H1 (cell line): ENCODE results near the gene COPS9. TPM values are rescaled to one million over a fixed set of nuclear protein-coding genes. Genes with fewer than 3 reads are reported as not detected.

Source experiments
- CTCF ChIA-PET: fragments of 300-600 bp; sonication (Branson Sonifier 250); formaldehyde crosslinking; loops from one replicate; lab custom pipeline; 2021; ENCODE audit not compliant: partially characterized antibody; lab: Charles Lee
- POLR2A ChIA-PET: fragments of 300-600 bp; sonication (Branson Sonifier 250); formaldehyde crosslinking; loops from one replicate; lab custom pipeline; 2021; ENCODE audit warnings: inconsistent platforms; ENCODE audit not compliant: partially characterized antibody; lab: Charles Lee
- DNase-seq, 2 experiments: peaks; one replicate each; pipeline versions ENCODE4 v3.0.0 to v3.0.0-alpha.2; 2010 to 2022; ENCODE audit warnings: low spot score in 2 of 2, low read depth in 1 of 2, mixed read lengths in 1 of 2
- FAIRE-seq: peaks from 2 replicates; lab custom pipeline; 2011; peaks lifted over from hg19 to GRCh38; lab: Jason Lieb, UNC
- H2AFZ ChIP-seq: 2 replicates; pipeline ENCODE4 v1.8.1; 2012; ENCODE audit warnings: low read length, inconsistent platforms
- H2AK5ac ChIP-seq: 2 replicates; pipeline ENCODE4 v1.6.1; 2013; ENCODE audit warnings: low read depth, low read length
- H2BK120ac ChIP-seq: replicated peaks from 2 replicates; pipeline ENCODE3; 2013; ENCODE audit warnings: low read depth, low read length, inconsistent platforms
- H2BK12ac ChIP-seq: 2 replicates; pipeline ENCODE4 v1.6.1; 2013; ENCODE audit warnings: low read depth, low read length
- H2BK15ac ChIP-seq: 2 replicates; pipeline ENCODE4 v1.6.1; 2013; ENCODE audit warnings: low read length
- H2BK20ac ChIP-seq: 2 replicates; pipeline ENCODE4 v1.6.1; 2013; ENCODE audit warnings: low read length
- H2BK5ac ChIP-seq: 2 replicates; pipeline ENCODE4 v1.6.1; 2013; ENCODE audit warnings: low read depth, low read length
- H3K14ac ChIP-seq: 2 replicates; pipeline ENCODE4 v1.6.1; 2013; ENCODE audit warnings: inconsistent platforms; ENCODE audit not compliant: insufficient read length
- H3K18ac ChIP-seq: 2 replicates; pipeline ENCODE4 v1.6.1; 2013; ENCODE audit warnings: low read length; ENCODE audit errors: extremely low read depth
- H3K23ac ChIP-seq: 2 replicates; pipeline ENCODE4 v1.6.1; 2013; ENCODE audit warnings: inconsistent platforms; ENCODE audit not compliant: insufficient read length
- H3K23me2 ChIP-seq: 2 replicates; pipeline ENCODE4 v1.6.1; 2013; ENCODE audit warnings: low read depth, low read length
- H3K27ac ChIP-seq: 2 replicates; pipeline ENCODE4 v1.6.1; 2011; ENCODE audit warnings: low read depth, low read length, inconsistent platforms
- H3K27me3 ChIP-seq, 4 experiments: replicated peaks in 1 of 4; 1 replicate in 1 of 4; 2 replicates in 3 of 4; pipeline versions ENCODE4 v1.6.1 to v1.8.1; 2011 to 2013; ENCODE audit warnings: low read length in 3 of 4, mild to moderate bottlenecking in 3 of 4, inconsistent platforms in 2 of 4, mixed read lengths in 2 of 4, moderate library complexity in 1 of 4; ENCODE audit not compliant: control insufficient read depth in 3 of 4, insufficient read depth in 3 of 4; ENCODE audit errors: extremely low read depth in 1 of 4
- H3K36me3 ChIP-seq, 4 experiments: 2 replicates each; pipeline versions ENCODE4 v1.6.1 to v1.8.1; 2011 to 2013; ENCODE audit warnings: mild to moderate bottlenecking in 4 of 4, low read length in 3 of 4, moderate library complexity in 2 of 4, control low read depth in 1 of 4, inconsistent platforms in 1 of 4; ENCODE audit not compliant: insufficient read depth in 4 of 4, control insufficient read depth in 2 of 4
- H3K4ac ChIP-seq: replicated peaks from 2 replicates; pipeline ENCODE3; 2013; ENCODE audit warnings: low read length, low read depth, mixed read lengths, inconsistent platforms; ENCODE audit not compliant: insufficient read length
- H3K4me1 ChIP-seq, 4 experiments: replicated peaks in 1 of 4; 1 replicate in 1 of 4; 2 replicates in 3 of 4; pipeline versions ENCODE4 v1.6.1 to v1.8.1; 2011 to 2013; ENCODE audit warnings: low read length in 3 of 4, inconsistent platforms in 2 of 4, mixed read lengths in 1 of 4; ENCODE audit not compliant: insufficient read depth in 4 of 4, control insufficient read depth in 3 of 4
- H3K4me2 ChIP-seq, 2 experiments: 2 replicates each; pipeline versions ENCODE4 v1.6.1 to v1.8.1; 2011 to 2013; ENCODE audit warnings: low read depth in 2 of 2, low read length in 2 of 2, control low read depth in 1 of 2, inconsistent platforms in 1 of 2, mild to moderate bottlenecking in 1 of 2; ENCODE audit not compliant: insufficient read depth in 1 of 2
- H3K4me3 ChIP-seq, 4 experiments: fragments of 200-600, 300-600 bp in 1 of 4; sonication (generic), shearing (Covaris generic), sonication (Bioruptor Twin) in 1 of 4; 2 replicates each; pipeline versions ENCODE4 v1.5.1 to v1.8.1; 2011 to 2016; ENCODE audit warnings: low read length in 4 of 4, low read depth in 3 of 4, control low read depth in 2 of 4, inconsistent platforms in 2 of 4, mild to moderate bottlenecking in 2 of 4, mixed read lengths in 1 of 4, moderate library complexity in 1 of 4; ENCODE audit not compliant: insufficient read depth in 2 of 4; ENCODE audit errors: extremely low read depth in 1 of 4
- H3K56ac ChIP-seq: replicated peaks from 2 replicates; pipeline ENCODE3; 2013; ENCODE audit warnings: low read depth, mild to moderate bottlenecking, mixed read lengths, low read length, inconsistent platforms; ENCODE audit not compliant: insufficient read length
- H3K79me1 ChIP-seq: 2 replicates; pipeline ENCODE4 v1.6.1; 2013; ENCODE audit warnings: low read depth, low read length, control low read depth
- H3K79me2 ChIP-seq, 2 experiments: 2 replicates each; pipeline versions ENCODE4 v1.6.1 to v1.8.1; 2012 to 2013; ENCODE audit warnings: low read length in 2 of 2, mild to moderate bottlenecking in 2 of 2, inconsistent platforms in 1 of 2; ENCODE audit not compliant: insufficient read depth in 2 of 2, control insufficient read depth in 1 of 2
- H3K9ac ChIP-seq, 4 experiments: replicated peaks in 1 of 4; 1 replicate in 1 of 4; 2 replicates in 3 of 4; pipeline versions ENCODE4 v1.6.1 to v1.8.1; 2011 to 2013; ENCODE audit warnings: low read depth in 3 of 4, low read length in 3 of 4, control low read depth in 2 of 4, mild to moderate bottlenecking in 2 of 4, moderate library complexity in 2 of 4, inconsistent platforms in 1 of 4; ENCODE audit errors: extremely low read depth in 1 of 4
- H3K9me3 ChIP-seq, 2 experiments: 2 replicates each; pipeline versions ENCODE4 v1.6.1 to v1.8.1; 2012 to 2013; ENCODE audit warnings: mild to moderate bottlenecking in 2 of 2, moderate library complexity in 2 of 2, control low read depth in 1 of 2, inconsistent platforms in 1 of 2, low read depth in 1 of 2, low read length in 1 of 2, mixed read lengths in 1 of 2; ENCODE audit not compliant: insufficient read depth in 2 of 2
- H4K20me1 ChIP-seq, 2 experiments: replicated peaks in 1 of 2; 2 replicates each; pipeline versions ENCODE3 to v1.8.1; 2011 to 2013; ENCODE audit warnings: inconsistent platforms in 2 of 2, low read length in 2 of 2, mild to moderate bottlenecking in 1 of 2; ENCODE audit not compliant: insufficient read depth in 2 of 2, control insufficient read depth in 1 of 2
- H4K5ac ChIP-seq: 2 replicates; pipeline ENCODE4 v1.6.1; 2013; ENCODE audit warnings: low read length, low read depth, mixed read lengths, inconsistent platforms; ENCODE audit not compliant: insufficient read length
- H4K8ac ChIP-seq: 2 replicates; pipeline ENCODE4 v1.8.0; 2013; ENCODE audit warnings: mild to moderate bottlenecking, moderate library complexity, low read length, inconsistent platforms; ENCODE audit not compliant: insufficient read depth; ENCODE audit errors: extremely low read depth
- H4K91ac ChIP-seq: replicated peaks from 2 replicates; pipeline ENCODE3; 2013; ENCODE audit warnings: low read length, mixed read lengths, inconsistent platforms; ENCODE audit not compliant: insufficient read length
- CTBP2 ChIP-seq: IDR thresholded peaks from 2 replicates; pipeline ENCODE4 v1.7.0; 2011; ENCODE audit warnings: borderline replicate concordance, mild to moderate bottlenecking, moderate library complexity, mixed read lengths, low read length; ENCODE audit not compliant: insufficient read depth, insufficient read length
- EP300 ChIP-seq, 2 experiments: IDR thresholded peaks; 1 replicate in 1 of 2; 2 replicates in 1 of 2; pipeline ENCODE4 v1.6.1; 2011 to 2012; ENCODE audit warnings: low read depth in 2 of 2, low read length in 2 of 2, mild to moderate bottlenecking in 2 of 2, borderline replicate concordance in 1 of 2, inconsistent platforms in 1 of 2, moderate library complexity in 1 of 2
- KDM4A ChIP-seq: IDR thresholded peaks from one replicate; pipeline ENCODE4 v1.7.1; 2012; ENCODE audit warnings: low read depth, mild to moderate bottlenecking, moderate library complexity, low read length, inconsistent platforms; ENCODE audit not compliant: severe bottlenecking
- NRF1 ChIP-seq: IDR thresholded peaks from 2 replicates; pipeline ENCODE4 v1.6.1; 2011; ENCODE audit warnings: mild to moderate bottlenecking, low read depth, low read length, improper control_type of control experiment
- POLR2AphosphoS5 ChIP-seq: IDR thresholded peaks from 2 replicates; pipeline ENCODE4 v1.6.1; 2011; ENCODE audit warnings: low read depth, low read length
- RAD21 ChIP-seq, 2 experiments: IDR thresholded peaks in 1 of 2; conservative IDR thresholded peaks in 1 of 2; 2 replicates each; pipeline ENCODE4 v1.6.1; 2011; ENCODE audit warnings: low read depth in 2 of 2, low read length in 2 of 2, improper control_type of control experiment in 1 of 2, inconsistent platforms in 1 of 2, mild to moderate bottlenecking in 1 of 2, moderate library complexity in 1 of 2
- SUZ12 ChIP-seq: fragments of 200-600 bp; sonication (generic); IDR thresholded peaks from 2 replicates; pipeline ENCODE4 v1.6.1; 2012; ENCODE audit warnings: mild to moderate bottlenecking, inconsistent platforms, low read length, moderate library complexity, mixed read lengths
- TBP ChIP-seq: IDR thresholded peaks from 2 replicates; pipeline ENCODE4 v1.6.1; 2011; ENCODE audit warnings: low read depth, low read length, improper control_type of control experiment
- WGBS, 2 experiments: shearing (Covaris generic) in 1 of 2; methylation state at CpG; one replicate each; pipeline versions ENCODE4 v1.1.6 to v1.1.7; 2013 to 2015; ENCODE audit warnings: low lambda C conversion rate in 2 of 2, mixed read lengths in 2 of 2, inconsistent platforms in 1 of 2, low coverage in 1 of 2, missing lambda C conversion rate in 1 of 2; ENCODE audit not compliant: insufficient replicate concordance in 2 of 2, insufficient coverage in 1 of 2, insufficient read length in 1 of 2; ENCODE audit errors: extremely low coverage in 1 of 2, missing lambda C conversion rate in 1 of 2; 5-methylcytosine and 5-hydroxymethylcytosine counted together
- long read RNA-seq, 2 experiments: library from RNA in 1 of 2; library from capped mRNA in 1 of 2; stranded (forward); transcript quantifications; one replicate each; pipeline ENCODE4 v2.0.0, GENCODE V29; 2021; ENCODE audit warnings: inconsistent platforms in 1 of 2
- polyA minus RNA-seq, 3 experiments: library from RNA; depleted of rRNA, polyadenylated mRNA; stranded (reverse); fragments of >200 nt; gene quantifications; 1 replicate in 2 of 3; 2 replicates in 1 of 3; pipeline ENCODE4 v1.2.3, GENCODE V29; 2011
- polyA plus RNA-seq, 7 experiments: library from polyadenylated mRNA; depleted of rRNA in 3 of 7; stranded (reverse) in 5 of 7; unstranded in 2 of 7; fragments of >200 nt in 5 of 7; fragments of 200-250 nt in 2 of 7; gene quantifications; 1 replicate in 5 of 7; 2 replicates in 1 of 7; 4 replicates in 1 of 7; pipeline versions ENCODE4 v1.2.1 to v1.2.3, GENCODE V29; 2011 to 2013; ENCODE audit warnings: missing spikeins in 2 of 7, mixed read lengths in 2 of 7
- total RNA-seq: library from RNA; stranded (reverse); fragmentation: NEBNext Ultra II Directional; extraction: Animal tissue kit (Norgen Biotek cat#: 25700); gene quantifications from 2 replicates; pipeline ENCODE4 v1.2.1, GENCODE V29; 2021

The COPS9 gene
- total RNA-seq (143 and 154 TPM in 2 replicates), polyA plus RNA-seq (2011; rRNA removed) (234 and 306 TPM in 2 replicates), polyA minus RNA-seq (2011; rRNA and poly(A)+ RNA removed) (13.5 and 13.9 TPM in 2 replicates)
- 237 TPM for polyA plus RNA-seq (2011; cell fraction: cytosol; rRNA removed)
- 222 TPM for polyA plus RNA-seq (2011; cell fraction: nucleus; rRNA removed)
- polyA plus RNA-seq (2012, experiment 1 of 2), result 208 to 299 TPM (median 271 TPM) in 4 replicates
- polyA plus RNA-seq (2012, experiment 2 of 2), result 793 TPM
- 262 TPM for polyA plus RNA-seq (2013, experiment 1 of 2)
- 274 TPM for polyA plus RNA-seq (2013, experiment 2 of 2)
- polyA minus RNA-seq (2011; cell fraction: cytosol; rRNA and poly(A)+ RNA removed), result 35.4 TPM
- 19.7 TPM for polyA minus RNA-seq (2011; cell fraction: nucleus; rRNA and poly(A)+ RNA removed)
- long read RNA-seq, experiment 1, transcript COPS9-205 (3 exons, 418 nt), result major isoform, 59 of 70 reads
- long read RNA-seq, experiment 1, partial matches to known transcripts, result 0 of 70 reads
- long read RNA-seq, experiment 1, other reads (novel, unspliced or antisense), result 6 of 70 reads
- long read RNA-seq, experiment 2, result 0 reads

DNA sequence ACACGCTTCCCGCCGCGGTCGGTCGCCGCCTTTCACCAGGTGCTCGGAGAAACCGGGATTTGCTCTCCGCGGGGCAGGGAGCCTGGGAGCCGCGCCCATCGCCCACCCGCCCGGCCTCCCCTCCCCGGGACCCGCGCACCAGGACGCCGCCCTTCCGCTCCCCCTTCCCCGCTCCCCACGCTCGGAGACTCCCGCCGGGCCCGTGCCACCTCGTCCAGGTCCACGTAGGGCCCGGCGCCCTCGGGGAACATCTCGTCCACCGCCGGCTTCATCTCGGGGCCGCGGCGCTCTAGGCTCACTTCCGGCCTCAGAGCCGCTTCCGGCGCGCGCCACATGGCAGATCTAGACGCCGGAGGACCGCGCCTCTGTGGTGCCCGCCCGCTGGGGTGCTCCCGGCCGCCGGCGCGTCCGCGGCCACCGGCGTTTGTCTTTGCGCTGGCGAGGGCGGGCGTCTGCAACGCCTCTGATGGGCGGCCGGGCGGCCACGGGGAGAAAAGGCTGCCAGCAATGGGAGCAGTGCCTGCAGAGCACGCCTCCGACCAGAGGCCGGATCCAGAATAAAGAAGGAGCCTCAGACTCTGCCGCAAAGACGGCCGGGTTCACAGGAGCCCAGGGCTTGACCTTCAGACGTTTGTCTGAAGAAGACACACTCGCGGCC is at the start of gene COPS9:
COPS9 (minus strand) TSS at position 293 of the 658 bp plus-strand sequence; CDS start at position 272, 21 bp downstream.
- Histone ChIP-seq H3K27me3 (peaks cover 0 to 8% (median 6%) of the 10 kb centered on the region in 4 experiments; a peak in 5 of 7 replicates), H2BK12ac (no peak within 1 kb of the TSS), H3K4me2 (peak within 1 kb of the TSS; percentile 98 to 100), H2AK5ac (peak within 1 kb of the TSS; percentile 17; the same call in 1 of the 2 replicates), H3K23ac (no peak within 1 kb of the TSS), H3K36me3 (peaks cover 5 to 23% (median 22%) of the 10 kb centered on the region in 4 experiments; a peak in 7 of 8 replicates), H2BK120ac (no peak within 1 kb of the TSS), H2BK20ac (no peak within 1 kb of the TSS), H4K91ac (peak within 1 kb of the TSS; percentile 75), H3K4me3 (peak within 1 kb of the TSS; percentile 62 to 100 (median 92)), H3K4ac (peak within 1 kb of the TSS; percentile 42), H4K8ac (peak within 1 kb of the TSS; percentile 94), H2BK15ac (no peak within 1 kb of the TSS), H3K14ac (no peak within 1 kb of the TSS), H3K56ac (peak within 1 kb of the TSS; percentile 52), H3K79me1 (peaks cover 10% of the 10 kb centered on the region), H3K18ac (no peak within 1 kb of the TSS), H4K20me1 (peaks cover 14 to 16% of the 10 kb centered on the region in 2 experiments), H3K4me1 (peaks cover 0 to 25% (median 19%) of the 10 kb centered on the region in 4 experiments; a peak in 6 of 7 replicates), H3K27ac (no peak within 1 kb of the TSS), H3K9ac (peak within 1 kb of the TSS; percentile 69 to 91 (median 76)), H2AFZ (peak within 1 kb of the TSS; percentile 47), H3K9me3 (no peaks in the 10 kb centered on the region), H3K23me2 (peaks cover 14% of the 10 kb centered on the region; the same call in 1 of the 2 replicates), H2BK5ac (peak within 1 kb of the TSS; percentile 35; the same call in 1 of the 2 replicates), H3K79me2 (peaks cover 13 to 23% of the 10 kb centered on the region in 2 experiments), H4K5ac (peak within 1 kb of the TSS; percentile 29)
- CTCF ChIA-PET, result interaction anchor here (1.2 to 1.5 kb wide), 2 partner anchors 115 to 118 kb away, joined by 3 read pairs; no protein-coding TSS in a partner anchor
- peak in 1 of 2 experiments; percentile 95 for DNase-seq
- WGBS, 2 experiments, result 2% methylated on average over 52 of the region's 79 CpGs; no CpG with 5 or more reads in 1 of the 2 experiments
- no peak for FAIRE-seq
- POLR2A ChIA-PET, result interaction anchor here (0.7 to 1.3 kb wide), 3 partner anchors 8 to 735 kb away, joined by 3 to 4 read pairs (median 3); partner anchors contain the start of genes HDAC4 and NDUFA10
- TF ChIP-seq NRF1 (no peak), SUZ12 (no peak), TBP (peak; percentile 74), EP300 (IDR thresholded peaks at IDR 0.05; ENCODE audit: borderline replicate concordance in 1 of 2, low read depth in 2 of 2, low read length in 2 of 2) (peak in 1 of 2 experiments; percentile 88; a peak in 2 of 3 replicates), RAD21 (IDR thresholded peaks at IDR 0.05 in 1 of 2, conservative IDR thresholded peaks at IDR 0.05 in 1 of 2; ENCODE audit: low read depth in 2 of 2, low read length in 2 of 2) (peak in 1 of 2 experiments; percentile 2; a peak in 1 of 4 replicates), POLR2AphosphoS5 (peak; percentile 86), CTBP2 (no peak), KDM4A (peak; percentile 64)
